ENCODE results near the gene SLC39A8.

- TF ChIP-seq CTCF (IDR thresholded peaks at IDR 0.05; ENCODE audit: poor library complexity, severe bottlenecking) = no peak
- no peak for TF ChIP-seq RAD21 (conservative IDR thresholded peaks at IDR 0.05)
- TF ChIP-seq MXI1 (conservative IDR thresholded peaks at IDR 0.05; ENCODE audit: poor library complexity, severe bottlenecking) = no peak
Observed at GRCh38 chr4:102318526-102318925, 26.8 kb downstream of the SLC39A8 start.

Data from neural cell (in vitro differentiated cells).